Esophagus squamous epithelium (tissue), 5 donors: ENCODE measurements around the gene ZNF442. TPM values are rescaled to one million over a fixed set of nuclear protein-coding genes. Genes with fewer than 3 reads are reported as not detected.

Source experiments
- DNase-seq: peaks from one replicate; lab custom pipeline; 2025; lab: John Stamatoyannopoulos, UW
- H3K27ac ChIP-seq, 4 donors: fragments of 200-600 bp; sonication (generic); one replicate each; pipeline ENCODE4 v1.5.1; 2016 to 2019; ENCODE audit warnings: mild to moderate bottlenecking in 1 of 4
- H3K27me3 ChIP-seq, 4 donors: fragments of 200-600 bp; sonication (generic); 1 replicate in 3 of 4; 2 replicates in 1 of 4; pipeline versions ENCODE4 v1.5.1 to v1.6.0; 2017 to 2021; ENCODE audit warnings: antibody characterized with exemption in 1 of 4
- H3K36me3 ChIP-seq, 3 donors: fragments of 200-600 bp; sonication (generic); one replicate each; pipeline ENCODE4 v1.5.1; 2016 to 2019
- H3K4me1 ChIP-seq, 3 donors: fragments of 200-600 bp; sonication (generic); one replicate each; pipeline ENCODE4 v1.5.1; 2017 to 2019
- H3K4me3 ChIP-seq, 4 donors: fragments of 200-600 bp; sonication (generic); 1 replicate in 3 of 4; 2 replicates in 1 of 4; pipeline ENCODE4 v1.5.1; 2016 to 2019; ENCODE audit warnings: mild to moderate bottlenecking in 2 of 4, moderate library complexity in 1 of 4
- H3K9me3 ChIP-seq, 3 donors: fragments of 200-600 bp; sonication (generic); one replicate each; pipeline ENCODE4 v1.5.1; 2016 to 2019
- POLR2A ChIP-seq, 4 donors: fragments of 450-650 bp; IDR thresholded peaks; one replicate each; pipeline ENCODE4 v1.6.1; 2017; ENCODE audit warnings: antibody characterized with exemption in 4 of 4, mild to moderate bottlenecking in 4 of 4, moderate library complexity in 3 of 4
- WGBS, 2 donors: methylation state at CpG; one replicate each; pipeline ENCODE4 v1.1.5; 2018; 5-methylcytosine and 5-hydroxymethylcytosine counted together
- intact Hi-C: fragments of 100-400 bp; cut with DNase I; formaldehyde crosslinking; loops from one replicate; pipeline ENCODE4 v1.15.0; 2022
- total RNA-seq, 4 donors: library from RNA; depleted of rRNA; stranded (reverse); fragments of >200 nt; gene quantifications; one replicate each; pipeline ENCODE4 v1.1.0, GENCODE V29; 2016
- TF ChIP-seq, protein P1 (sequence below), 6 experiments: fragments of 450-650 bp in 4 of 6; fragments of 200-600 bp in 2 of 6; sonication (generic) in 2 of 6; IDR thresholded peaks; one replicate each; pipeline ENCODE4 v1.5.1; 2016 to 2019; ENCODE audit warnings: antibody characterized with exemption in 6 of 6, mild to moderate bottlenecking in 4 of 6, moderate library complexity in 4 of 6
- donor health status: DM: yes; HTN: yes; CAD: no.

ZNF442 gene
- total RNA-seq, 4 donors from 2014 or later, result 0.45 to 2.5 (median 1.1) TPM

- H3K9me3 ChIP-seq, result no peaks in the 10 kb centered on the region
- peak within 1 kb of the TSS; percentile 65 to 93 (median 90) for H3K4me3 ChIP-seq
- intact Hi-C loops, result no loop called here
- peak in 3 of 4 donors; percentile 5 to 90 (median 79) for TF ChIP-seq POLR2A (IDR thresholded peaks at IDR 0.05)
- TF ChIP-seq, protein P1, sequence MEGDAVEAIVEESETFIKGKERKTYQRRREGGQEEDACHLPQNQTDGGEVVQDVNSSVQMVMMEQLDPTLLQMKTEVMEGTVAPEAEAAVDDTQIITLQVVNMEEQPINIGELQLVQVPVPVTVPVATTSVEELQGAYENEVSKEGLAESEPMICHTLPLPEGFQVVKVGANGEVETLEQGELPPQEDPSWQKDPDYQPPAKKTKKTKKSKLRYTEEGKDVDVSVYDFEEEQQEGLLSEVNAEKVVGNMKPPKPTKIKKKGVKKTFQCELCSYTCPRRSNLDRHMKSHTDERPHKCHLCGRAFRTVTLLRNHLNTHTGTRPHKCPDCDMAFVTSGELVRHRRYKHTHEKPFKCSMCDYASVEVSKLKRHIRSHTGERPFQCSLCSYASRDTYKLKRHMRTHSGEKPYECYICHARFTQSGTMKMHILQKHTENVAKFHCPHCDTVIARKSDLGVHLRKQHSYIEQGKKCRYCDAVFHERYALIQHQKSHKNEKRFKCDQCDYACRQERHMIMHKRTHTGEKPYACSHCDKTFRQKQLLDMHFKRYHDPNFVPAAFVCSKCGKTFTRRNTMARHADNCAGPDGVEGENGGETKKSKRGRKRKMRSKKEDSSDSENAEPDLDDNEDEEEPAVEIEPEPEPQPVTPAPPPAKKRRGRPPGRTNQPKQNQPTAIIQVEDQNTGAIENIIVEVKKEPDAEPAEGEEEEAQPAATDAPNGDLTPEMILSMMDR (IDR thresholded peaks at IDR 0.05), result no peak
- H3K4me1 ChIP-seq, result peaks cover 4 to 28% (median 8%) of the 10 kb centered on the region in 3 donors
- H3K36me3 ChIP-seq, result no peaks in the 10 kb centered on the region
- peak; percentile 86 for DNase-seq
- H3K27ac ChIP-seq, result peak within 1 kb of the TSS; percentile 92 to 97 (median 96)
- 2 to 9% methylated on average over 7 to 29 of the region's 55 CpGs for WGBS, 2 donors
- H3K27me3 ChIP-seq, result no peaks in the 10 kb centered on the region
Measured at GRCh38 chr19:12333162-12334159, 32.0 kb downstream of the ZNF442 start, which contains the start of gene ZNF563. Gene ZNF563 (minus strand): TSS chr19:12333633. CDS start chr19:12333482, 151 bp downstream.

DNA sequence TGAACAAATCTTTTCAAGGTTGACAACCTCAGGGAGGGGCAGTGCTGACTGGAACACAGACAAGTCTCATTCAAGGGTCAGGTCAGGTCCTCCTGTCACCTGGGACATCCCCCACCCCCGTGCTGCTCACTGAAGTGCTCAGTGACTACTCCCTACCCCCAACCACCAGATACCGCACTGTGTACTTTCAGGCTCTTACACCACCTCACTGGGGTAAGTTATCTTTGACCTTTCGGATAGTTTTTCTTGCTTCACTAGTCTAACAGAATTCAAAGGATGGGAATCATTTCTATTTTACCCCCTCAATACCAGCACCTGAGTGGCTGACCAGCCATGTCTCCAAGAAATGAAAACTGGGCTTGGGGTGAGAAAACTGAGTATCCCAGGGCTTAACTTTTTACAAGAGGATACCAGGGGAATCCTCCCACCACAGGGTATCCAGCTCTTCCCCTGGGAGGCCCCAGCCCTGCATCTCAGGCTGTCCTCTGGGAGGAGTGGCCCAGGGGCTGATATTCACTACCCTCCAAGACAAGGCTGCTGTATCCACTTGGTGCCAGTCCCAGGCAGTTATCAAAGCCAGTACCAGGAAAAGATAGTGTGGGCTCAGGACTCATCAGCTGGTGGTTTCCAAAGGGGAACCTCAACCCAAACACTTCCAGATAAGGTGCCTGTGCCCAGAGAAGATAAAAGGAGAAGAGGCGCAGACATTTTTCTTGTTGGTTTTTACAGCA, 34.1 kb downstream of the ZNF442 start:
- H3K9me3 ChIP-seq, result no peaks in the 10 kb centered on the region
- no peak overlapping the region for H3K27ac ChIP-seq
- no peak for DNase-seq
- TF ChIP-seq, protein P1 (IDR thresholded peaks at IDR 0.05), result no peak
- no peak for TF ChIP-seq POLR2A (IDR thresholded peaks at IDR 0.05)
- intact Hi-C loops, result no loop called here
- 71 to 100% methylated on average over 2 to 4 of the region's 4 CpGs for WGBS, 2 donors
- no peaks in the 10 kb centered on the region for H3K36me3 ChIP-seq
- H3K4me3 ChIP-seq, result no peak overlapping the region
- H3K4me1 ChIP-seq, result peaks cover 4 to 28% (median 8%) of the 10 kb centered on the region in 3 donors
- no peaks in the 10 kb centered on the region for H3K27me3 ChIP-seq

GRCh38 chr19:12330340-12330739, 35.1 kb downstream of the ZNF442 start:
- intact Hi-C loops, result no loop called here
- TF ChIP-seq POLR2A (IDR thresholded peaks at IDR 0.05), result no peak
- TF ChIP-seq, protein P1 (IDR thresholded peaks at IDR 0.05), result no peak
- H3K4me3 ChIP-seq, result no peak overlapping the region
- peaks cover 0 to 1% (median 0%) of the 10 kb centered on the region in 3 donors for H3K36me3 ChIP-seq
- H3K27ac ChIP-seq, result no peak overlapping the region
- H3K27me3 ChIP-seq, result no peaks in the 10 kb centered on the region
- no peak for DNase-seq
- no peaks in the 10 kb centered on the region for H3K9me3 ChIP-seq
- WGBS, 2 donors, result 88 to 99% methylated on average over 4 of the region's 4 CpGs
- peaks cover 4 to 28% (median 8%) of the 10 kb centered on the region in 3 donors for H3K4me1 ChIP-seq

GRCh38 chr19:12325690-12326089, 39.8 kb downstream of the ZNF442 start:
- intact Hi-C loops, result no loop called here
- Histone ChIP-seq H3K27ac (no peak overlapping the region), H3K4me3 (no peak overlapping the region), H3K27me3 (no peaks in the 10 kb centered on the region), H3K36me3 (peaks cover 0 to 47% (median 14%) of the 10 kb centered on the region in 3 donors), H3K4me1 (no peaks in the 10 kb centered on the region), H3K9me3 (peaks cover 0 to 36% (median 6%) of the 10 kb centered on the region in 3 donors)
- TF ChIP-seq POLR2A (IDR thresholded peaks at IDR 0.05), result no peak
- TF ChIP-seq, protein P1 (IDR thresholded peaks at IDR 0.05), result no peak
- DNase-seq, result no peak
